ENCODE results near the gene PLEKHH2.

DNA sequence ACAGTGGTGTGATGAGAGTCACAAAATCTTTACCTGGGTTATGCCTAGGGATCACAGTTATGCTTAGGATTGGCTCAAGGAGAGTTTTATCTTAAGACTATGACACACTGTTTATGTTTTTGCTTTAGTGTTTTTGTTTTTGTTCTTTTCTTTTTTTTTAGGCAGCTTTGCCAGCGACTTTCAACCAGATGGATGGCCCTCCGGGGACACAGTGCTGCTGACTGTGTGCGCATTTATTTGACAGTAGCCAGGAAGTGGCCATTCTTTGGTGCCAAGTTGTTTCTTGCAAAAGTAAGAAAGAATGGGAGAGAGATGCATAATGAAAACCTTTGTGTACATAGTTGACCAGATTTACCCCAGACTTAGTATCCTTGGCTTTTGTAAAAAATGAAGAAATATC is 121.7 kb downstream of the PLEKHH2 start:
- TF ChIP-seq, protein P1, sequence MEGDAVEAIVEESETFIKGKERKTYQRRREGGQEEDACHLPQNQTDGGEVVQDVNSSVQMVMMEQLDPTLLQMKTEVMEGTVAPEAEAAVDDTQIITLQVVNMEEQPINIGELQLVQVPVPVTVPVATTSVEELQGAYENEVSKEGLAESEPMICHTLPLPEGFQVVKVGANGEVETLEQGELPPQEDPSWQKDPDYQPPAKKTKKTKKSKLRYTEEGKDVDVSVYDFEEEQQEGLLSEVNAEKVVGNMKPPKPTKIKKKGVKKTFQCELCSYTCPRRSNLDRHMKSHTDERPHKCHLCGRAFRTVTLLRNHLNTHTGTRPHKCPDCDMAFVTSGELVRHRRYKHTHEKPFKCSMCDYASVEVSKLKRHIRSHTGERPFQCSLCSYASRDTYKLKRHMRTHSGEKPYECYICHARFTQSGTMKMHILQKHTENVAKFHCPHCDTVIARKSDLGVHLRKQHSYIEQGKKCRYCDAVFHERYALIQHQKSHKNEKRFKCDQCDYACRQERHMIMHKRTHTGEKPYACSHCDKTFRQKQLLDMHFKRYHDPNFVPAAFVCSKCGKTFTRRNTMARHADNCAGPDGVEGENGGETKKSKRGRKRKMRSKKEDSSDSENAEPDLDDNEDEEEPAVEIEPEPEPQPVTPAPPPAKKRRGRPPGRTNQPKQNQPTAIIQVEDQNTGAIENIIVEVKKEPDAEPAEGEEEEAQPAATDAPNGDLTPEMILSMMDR (conservative IDR thresholded peaks at IDR 0.05), result no peak
- TF ChIP-seq ZFX (IDR thresholded peaks at IDR 0.05), result no peak

All from C4-2B (cell line).